Heart right ventricle (tissue), 16 donors: ENCODE measurements around the gene MALT1. TPM values are rescaled to one million over a fixed set of nuclear protein-coding genes. Genes with fewer than 3 reads are reported as not detected.

Experiments used
- ATAC-seq, 8 donors: fragments of 200-7000 bp; cut with Tn5 transposase; one replicate each; pipeline ENCODE4 v1.9.1; 2020; ENCODE audit warnings: mild to moderate bottlenecking in 8 of 8, moderate library complexity in 8 of 8, moderate number of reproducible peaks in 1 of 8
- DNase-seq, 2 donors: peaks; one replicate each; pipeline ENCODE4 v3.0.0-alpha.2; 2020
- H3K27ac ChIP-seq, 10 donors: fragments of 200-600 bp; sonication (generic) in 2 of 10; one replicate each; pipeline versions ENCODE4 v1.5.0 to v1.8.0; 2020 to 2022; ENCODE audit warnings: mild to moderate bottlenecking in 3 of 10
- H3K27me3 ChIP-seq, 7 donors: fragments of 200-600 bp; one replicate each; pipeline ENCODE4 v1.8.0; 2021 to 2022; ENCODE audit warnings: mild to moderate bottlenecking in 2 of 7
- H3K36me3 ChIP-seq, 9 donors: fragments of 200-600 bp; sonication (generic) in 1 of 9; one replicate each; pipeline versions ENCODE4 v1.5.0 to v1.8.0; 2020 to 2022; ENCODE audit warnings: mild to moderate bottlenecking in 2 of 9
- H3K4me1 ChIP-seq, 9 donors: fragments of 200-600 bp; sonication (generic) in 1 of 9; one replicate each; pipeline versions ENCODE4 v1.5.0 to v1.8.0; 2020 to 2022; ENCODE audit warnings: mild to moderate bottlenecking in 4 of 9
- H3K4me3 ChIP-seq, 10 donors: fragments of 200-600 bp; sonication (generic) in 2 of 10; one replicate each; pipeline versions ENCODE4 v1.5.0 to v1.8.0; 2020 to 2022; ENCODE audit warnings: mild to moderate bottlenecking in 7 of 10, moderate library complexity in 2 of 10
- H3K9me3 ChIP-seq, 11 donors: fragments of 200-600 bp in 10 of 11; sonication (generic) in 2 of 11; one replicate each; pipeline versions ENCODE4 v1.5.0 to v1.8.0; 2013 to 2022; ENCODE audit warnings: mild to moderate bottlenecking in 2 of 11, control low read depth in 1 of 11, moderate library complexity in 1 of 11
- CTCF ChIP-seq, 9 donors: fragments of 200-600 bp; sonication (generic) in 2 of 9; IDR thresholded peaks; one replicate each; pipeline versions ENCODE4 v1.5.0 to v1.8.0; 2021 to 2022; ENCODE audit warnings: antibody characterized with exemption in 9 of 9, mild to moderate bottlenecking in 5 of 9, moderate library complexity in 1 of 9
- WGBS, 2 donors: extraction: QIAGEN DNeasy Blood & Tissue Kit; methylation state at CpG; one replicate each; pipeline ENCODE4 v1.1.7; 2013; ENCODE audit warnings: inconsistent platforms in 1 of 2; 5-methylcytosine and 5-hydroxymethylcytosine counted together
- intact Hi-C, 10 donors: fragments of 100-400 bp; cut with DNase I; formaldehyde crosslinking; loops; one replicate each; pipeline versions ENCODE4 v1.11.1 to v1.14.2; 2022
- polyA plus RNA-seq, 2 donors: library from polyadenylated mRNA; stranded (reverse); fragments of 200-250 nt; gene quantifications; one replicate each; pipeline ENCODE4 v1.2.3, GENCODE V29; 2013
- total RNA-seq, 10 donors: library from RNA; stranded (reverse); fragmentation: NEBNext Ultra II Directional in 3 of 10; extraction: Animal tissue kit (Norgen Biotek cat#: 25700) in 3 of 10; gene quantifications; one replicate each; pipeline versions ENCODE4 v1.2.1 to v1.2.4, GENCODE V29; 2021 to 2023
- donor health status: Arrhythmogenic right ventricular cardiomyopathy.
- donor health status: ischemic (EF 13 %, LVEDD 7.1; RV severe dilation, severe dysfunction).
- donor health status: healthy with polysubstance abuse.
- donor health status: DM: no; HTN: yes; CAD: no.
- donor health status: DM: no; HTN: no; CAD: no.
- donor health status: ischemic (EF 25% LVEDD 6.9; RV normal size, moderate dysfunction).
- donor health status: ischemic (EF 25% LVEDD 5.7; RV mildly dilated, moderate dysfunction).
- donor health status: healthy.
- donor health status: DM: yes; HTN: yes; CAD: no.
- donor health status: Ischemic cardiomyopathy.
- donor health status: ischemic (EF 35%, LVEDD 5.7; RV mildly dilated, moderate dysfunction).
- donor health status: nonischemic (EF 11% LVEDD 7.7; RV severe dilation, severe dysfunction).
- donor health status: DM: yes; HTN: yes; CAD: no.
- donor health status: PGD.
- donor health status: ischemic (EF 29% LVEDD 5.4; RV normal size, mild dysfunction).
- donor health status: nonischemic (EF 23%, LVEDD 6.1; RV moderate dilation, normal function).

The MALT1 gene
- total and polyA plus RNA-seq, 12 donors = 4.4 to 20.0 (median 10.6) TPM

- intact Hi-C loops = no loop called here
- ATAC-seq = peak in 1 of 8 donors; percentile 47
- H3K36me3 ChIP-seq = peaks cover 0 to 50% (median 0%) of the 10 kb centered on the region in 9 donors
- H3K9me3 ChIP-seq = no peaks in the 10 kb centered on the region
- WGBS, 2 donors = 79 to 83% methylated on average over 8 of the region's 8 CpGs
- no peaks in the 10 kb centered on the region for H3K27me3 ChIP-seq
- no peak for DNase-seq
- no peak for TF ChIP-seq CTCF (IDR thresholded peaks at IDR 0.05)
- H3K4me3 ChIP-seq = no peak overlapping the region
- no peak overlapping the region for H3K27ac ChIP-seq
- peaks cover 0 to 24% (median 17%) of the 10 kb centered on the region in 9 donors for H3K4me1 ChIP-seq
Observed at GRCh38 chr18:58691256-58691655, 20.0 kb downstream of the MALT1 start.

- peaks cover 0 to 18% (median 14%) of the 10 kb centered on the region in 9 donors for H3K4me1 ChIP-seq
- intact Hi-C loops = no loop called here
- 93 to 95% methylated on average over 6 of the region's 6 CpGs for WGBS, 2 donors
- H3K4me3 ChIP-seq = no peak overlapping the region
- TF ChIP-seq CTCF (IDR thresholded peaks at IDR 0.05) = no peak
- H3K36me3 ChIP-seq = peaks cover 0 to 53% (median 0%) of the 10 kb centered on the region in 9 donors
- H3K27me3 ChIP-seq = no peaks in the 10 kb centered on the region
- ATAC-seq = no peak
- peak overlapping the region in 1 of 10 donors; percentile 24 for H3K27ac ChIP-seq
- no peaks in the 10 kb centered on the region for H3K9me3 ChIP-seq
- DNase-seq = no peak
Observed at GRCh38 chr18:58692422-58693185, 21.3 kb downstream of the MALT1 start.

DNA sequence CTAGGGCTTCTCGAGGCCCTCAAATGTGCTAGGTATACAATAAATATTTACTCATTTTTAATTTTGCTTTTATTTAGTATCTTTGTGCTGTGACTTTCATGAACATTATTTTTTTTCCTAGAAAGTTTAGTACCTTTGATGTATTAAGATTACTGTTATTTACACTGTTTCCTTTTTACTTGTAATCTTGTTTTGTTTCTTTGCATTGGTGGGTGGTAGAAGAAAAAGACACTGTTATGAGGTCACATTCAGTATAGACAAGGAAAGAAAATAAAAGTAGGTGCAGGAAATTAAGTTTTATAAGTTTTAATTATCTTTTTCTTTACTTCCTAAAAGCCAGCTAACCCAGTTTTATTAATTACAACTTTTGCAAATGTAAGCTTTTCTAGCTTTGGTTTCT is 23.0 kb downstream of the MALT1 start:
- Histone ChIP-seq H3K27me3 (no peaks in the 10 kb centered on the region), H3K9me3 (no peaks in the 10 kb centered on the region), H3K27ac (no peak overlapping the region), H3K36me3 (peaks cover 0 to 59% (median 0%) of the 10 kb centered on the region in 9 donors), H3K4me1 (peaks cover 0 to 19% (median 10%) of the 10 kb centered on the region in 9 donors), H3K4me3 (no peak overlapping the region)
- 71 to 73% methylated on average over 1 of the region's 1 CpG for WGBS, 2 donors
- DNase-seq = no peak
- no peak for ATAC-seq
- intact Hi-C loops = no loop called here
- no peak for TF ChIP-seq CTCF (IDR thresholded peaks at IDR 0.05)

DNA sequence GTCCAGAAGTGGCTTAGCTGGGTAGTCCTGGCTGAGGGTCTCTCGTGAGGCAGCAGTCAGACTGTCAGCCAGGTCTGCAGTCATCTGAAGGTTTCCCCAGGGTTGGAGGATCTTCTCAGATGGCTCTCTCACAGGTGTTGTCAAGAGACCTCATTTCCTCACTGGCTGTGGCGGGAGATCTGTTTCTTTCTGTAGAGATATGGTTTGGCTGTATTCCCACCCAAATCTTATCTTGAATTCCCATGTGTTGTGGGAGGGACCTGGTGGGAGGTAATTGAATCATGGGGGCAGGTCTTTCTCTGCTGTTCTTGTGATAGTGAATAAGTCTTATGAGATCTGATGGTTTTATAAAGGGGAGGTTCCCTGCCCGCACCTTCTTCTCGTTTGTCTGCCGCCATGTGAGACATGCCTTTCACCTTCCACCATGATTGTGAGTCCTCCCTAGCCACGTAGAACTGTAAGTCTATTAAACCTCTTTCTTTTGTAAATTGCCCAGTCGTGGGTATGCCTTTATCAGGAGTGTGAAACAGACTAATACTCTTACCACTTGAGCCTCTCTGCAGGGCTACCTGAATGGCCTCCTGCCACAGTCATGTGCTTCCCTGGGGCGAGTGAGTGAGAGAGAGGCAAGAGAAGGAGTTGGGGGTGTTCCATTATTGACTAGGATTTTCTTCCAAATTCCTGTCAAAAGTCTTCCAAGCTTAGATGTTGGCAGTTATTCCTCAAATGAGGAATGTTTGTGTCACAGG is 23.6 kb downstream of the MALT1 start:
- Histone ChIP-seq H3K4me3 (no peak overlapping the region), H3K9me3 (no peaks in the 10 kb centered on the region), H3K27me3 (no peaks in the 10 kb centered on the region), H3K4me1 (peaks cover 0 to 19% (median 10%) of the 10 kb centered on the region in 9 donors), H3K27ac (no peak overlapping the region), H3K36me3 (peaks cover 0 to 59% (median 0%) of the 10 kb centered on the region in 9 donors)
- no peak for TF ChIP-seq CTCF (IDR thresholded peaks at IDR 0.05)
- peak in 3 of 8 donors; percentile 10 to 37 (median 26) for ATAC-seq
- DNase-seq = no peak
- intact Hi-C loops = no loop called here
- 55 to 65% methylated on average over 8 of the region's 8 CpGs for WGBS, 2 donors
